ENCODE data around the gene ATPAF1. TPM values are rescaled to one million over a fixed set of nuclear protein-coding genes. Genes with fewer than 3 reads are reported as not detected.

ATPAF1 gene
- total RNA-seq, 1 experiment from 2014 or later = 50.3 TPM

DNA sequence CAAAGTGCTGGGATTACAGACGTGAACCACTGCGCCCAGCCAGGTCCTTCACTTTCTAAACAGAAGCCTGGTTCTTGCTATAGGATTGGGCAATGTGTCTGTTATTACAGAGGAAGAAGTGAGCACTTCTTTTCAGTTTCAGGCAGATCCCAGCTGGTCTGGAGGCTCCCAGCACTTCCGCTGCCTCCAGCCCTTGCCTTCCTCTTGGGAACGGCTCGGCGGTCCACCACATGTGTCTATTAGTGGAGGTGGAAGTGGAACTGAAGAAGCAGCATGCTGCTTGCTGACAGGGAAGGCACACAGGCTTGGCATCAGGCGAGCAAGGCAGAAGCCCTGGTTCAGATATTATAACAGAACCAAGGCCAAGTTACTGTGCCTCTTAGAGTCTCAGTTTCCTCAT, 81.1 kb downstream of the ATPAF1 start:
- Histone ChIP-seq H3K4me1 (replicated peaks; ENCODE audit: insufficient read depth) (no peaks in the 10 kb centered on the region), H3K27ac (no peak overlapping the region), H3K9me3 (ENCODE audit: insufficient read depth, low read depth) (no peaks in the 10 kb centered on the region), H3K9me2 (ENCODE audit: insufficient read depth) (no peaks in the 10 kb centered on the region), H3F3A (ENCODE audit: insufficient read depth, low read depth) (no peaks in the 10 kb centered on the region), H3K4me2 (no peak overlapping the region), H3K79me2 (ENCODE audit: low read depth) (no peaks in the 10 kb centered on the region), H3K4me3 (no peak overlapping the region), H3K27me3 (ENCODE audit: insufficient read depth, low read depth) (no peaks in the 10 kb centered on the region), H2AFZ (no peak overlapping the region), H3K36me3 (ENCODE audit: low read depth) (peaks cover 11% of the 10 kb centered on the region), H4K20me1 (ENCODE audit: insufficient read depth) (no peaks in the 10 kb centered on the region; the same call in 1 of the 2 replicates)
- CTCF ChIA-PET = no interaction called here
- POLR2A ChIA-PET (ENCODE audit: unreplicated experiment) = no interaction called here
- intact Hi-C loops (cut with micrococcal nuclease; ENCODE audit: unreplicated experiment) = no loop called here
- no TSS peak for BruUV-seq (replicated peaks)
- DNase-seq = no peak
- TF ChIP-seq, protein P1, sequence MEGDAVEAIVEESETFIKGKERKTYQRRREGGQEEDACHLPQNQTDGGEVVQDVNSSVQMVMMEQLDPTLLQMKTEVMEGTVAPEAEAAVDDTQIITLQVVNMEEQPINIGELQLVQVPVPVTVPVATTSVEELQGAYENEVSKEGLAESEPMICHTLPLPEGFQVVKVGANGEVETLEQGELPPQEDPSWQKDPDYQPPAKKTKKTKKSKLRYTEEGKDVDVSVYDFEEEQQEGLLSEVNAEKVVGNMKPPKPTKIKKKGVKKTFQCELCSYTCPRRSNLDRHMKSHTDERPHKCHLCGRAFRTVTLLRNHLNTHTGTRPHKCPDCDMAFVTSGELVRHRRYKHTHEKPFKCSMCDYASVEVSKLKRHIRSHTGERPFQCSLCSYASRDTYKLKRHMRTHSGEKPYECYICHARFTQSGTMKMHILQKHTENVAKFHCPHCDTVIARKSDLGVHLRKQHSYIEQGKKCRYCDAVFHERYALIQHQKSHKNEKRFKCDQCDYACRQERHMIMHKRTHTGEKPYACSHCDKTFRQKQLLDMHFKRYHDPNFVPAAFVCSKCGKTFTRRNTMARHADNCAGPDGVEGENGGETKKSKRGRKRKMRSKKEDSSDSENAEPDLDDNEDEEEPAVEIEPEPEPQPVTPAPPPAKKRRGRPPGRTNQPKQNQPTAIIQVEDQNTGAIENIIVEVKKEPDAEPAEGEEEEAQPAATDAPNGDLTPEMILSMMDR (conservative IDR thresholded peaks at IDR 0.05) = no peak
- no peak for TF ChIP-seq EZH2 (IDR thresholded peaks at IDR 0.05; ENCODE audit: low read depth)

DNA sequence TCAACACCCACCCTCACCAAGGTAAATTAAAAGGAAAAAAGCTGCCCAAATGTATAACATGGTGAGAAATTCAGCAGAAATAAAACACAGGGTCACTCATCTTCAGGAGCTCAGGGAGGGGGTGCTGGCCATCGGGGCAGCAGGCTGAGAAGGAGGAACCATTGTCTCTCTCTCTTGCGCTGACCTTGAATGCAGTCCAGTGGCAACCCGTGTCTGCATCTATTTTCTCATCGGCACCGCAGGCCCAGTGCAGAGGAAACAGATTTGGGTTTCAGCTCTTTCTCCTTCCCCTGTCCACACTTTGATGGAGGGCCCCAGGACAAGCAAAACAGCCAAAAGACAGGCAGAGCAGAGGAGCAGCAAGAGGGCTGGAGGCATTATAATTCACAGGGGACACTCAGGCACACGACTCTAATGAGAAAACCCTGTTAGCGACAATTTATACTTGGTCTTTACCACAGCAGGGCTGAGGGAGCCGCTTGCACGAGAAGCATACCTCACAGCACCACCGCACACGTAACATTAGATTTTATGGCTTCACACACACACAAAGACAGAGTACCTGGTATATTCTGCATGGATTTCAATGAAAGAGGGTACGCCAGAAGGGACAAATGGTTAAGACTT, 82.7 kb downstream of the ATPAF1 start:
- Histone ChIP-seq H3K27ac (no peak overlapping the region), H3K9me2 (ENCODE audit: insufficient read depth) (no peaks in the 10 kb centered on the region), H2AFZ (no peak overlapping the region), H3K4me3 (no peak overlapping the region), H3K9me3 (ENCODE audit: insufficient read depth, low read depth) (no peaks in the 10 kb centered on the region), H3F3A (ENCODE audit: insufficient read depth, low read depth) (no peaks in the 10 kb centered on the region), H3K79me2 (ENCODE audit: low read depth) (no peaks in the 10 kb centered on the region), H3K27me3 (ENCODE audit: insufficient read depth, low read depth) (no peaks in the 10 kb centered on the region), H3K4me2 (no peak overlapping the region), H3K36me3 (ENCODE audit: low read depth) (no peaks in the 10 kb centered on the region), H4K20me1 (ENCODE audit: insufficient read depth) (no peaks in the 10 kb centered on the region; the same call in 1 of the 2 replicates), H3K4me1 (replicated peaks; ENCODE audit: insufficient read depth) (no peaks in the 10 kb centered on the region)
- TF ChIP-seq EZH2 (IDR thresholded peaks at IDR 0.05; ENCODE audit: low read depth) = no peak
- TF ChIP-seq, protein P1 (conservative IDR thresholded peaks at IDR 0.05) = no peak
- no TSS peak for BruUV-seq (replicated peaks)
- CTCF ChIA-PET = no interaction called here
- intact Hi-C loops (cut with micrococcal nuclease; ENCODE audit: unreplicated experiment) = no loop called here
- POLR2A ChIA-PET (ENCODE audit: unreplicated experiment) = no interaction called here
- no peak for DNase-seq

DNA sequence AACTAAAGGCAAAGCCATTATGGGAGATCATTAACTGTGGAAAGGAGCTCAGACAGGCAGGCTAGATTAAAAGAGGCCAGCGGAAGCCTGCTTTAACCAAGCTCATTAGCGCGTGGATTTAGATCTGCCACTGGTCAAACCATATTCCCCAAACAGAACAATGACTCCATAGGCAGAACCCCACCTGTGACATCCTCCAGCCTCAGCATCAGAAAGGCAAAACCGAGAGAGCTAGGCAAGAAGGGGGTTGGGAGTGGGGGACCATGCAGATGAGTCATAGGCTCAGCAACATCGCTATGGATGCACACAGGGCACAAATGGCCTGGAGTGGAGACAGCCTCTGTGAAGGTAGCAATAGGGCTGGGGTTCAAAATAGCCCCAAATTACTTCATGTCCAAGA, 84.7 kb downstream of the ATPAF1 start:
- H4K20me1 ChIP-seq (ENCODE audit: insufficient read depth) = no peaks in the 10 kb centered on the region; the same call in 1 of the 2 replicates
- intact Hi-C loops (cut with micrococcal nuclease; ENCODE audit: unreplicated experiment) = no loop called here
- H3K4me2 ChIP-seq = no peak overlapping the region
- DNase-seq = no peak
- no peak overlapping the region for H2AFZ ChIP-seq
- H3K9me2 ChIP-seq (ENCODE audit: insufficient read depth) = no peaks in the 10 kb centered on the region
- ChIA-PET CTCF (no interaction called here), POLR2A (ENCODE audit: unreplicated experiment) (no interaction called here)
- TF ChIP-seq EZH2 (IDR thresholded peaks at IDR 0.05; ENCODE audit: low read depth) = no peak
- TF ChIP-seq, protein P1 (conservative IDR thresholded peaks at IDR 0.05) = no peak
- no TSS peak for BruUV-seq (replicated peaks)
- no peaks in the 10 kb centered on the region for H3K79me2 ChIP-seq (ENCODE audit: low read depth)
- no peaks in the 10 kb centered on the region for H3K27me3 ChIP-seq (ENCODE audit: insufficient read depth, low read depth)
- no peaks in the 10 kb centered on the region for H3K36me3 ChIP-seq (ENCODE audit: low read depth)
- no peaks in the 10 kb centered on the region for H3K4me1 ChIP-seq (replicated peaks; ENCODE audit: insufficient read depth)
- no peaks in the 10 kb centered on the region for H3K9me3 ChIP-seq (ENCODE audit: insufficient read depth, low read depth)
- H3F3A ChIP-seq (ENCODE audit: insufficient read depth, low read depth) = no peaks in the 10 kb centered on the region
- no peak overlapping the region for H3K4me3 ChIP-seq
- H3K27ac ChIP-seq = no peak overlapping the region
